Endothelial cell of umbilical vein (primary cell): ENCODE measurements around the gene TMEM135. TPM values are rescaled to one million over a fixed set of nuclear protein-coding genes. Genes with fewer than 3 reads are reported as not detected.

Experiments
- BruUV-seq: library from RNA; stranded (reverse); fragments of 400-500 nt; replicated peaks from 2 replicates; lab custom pipeline; 2021; lab: Mats Ljungman, UMichigan
- CTCF ChIA-PET: fragments of 300-600, 350-600 bp; sonication (Branson Sonifier 250); formaldehyde crosslinking; loops from one replicate; lab custom pipeline; 2021; ENCODE audit warnings: antibody characterized with exemption, inconsistent platforms; lab: Charles Lee
- POLR2A ChIA-PET: fragments of 300-600, 350-600 bp; sonication (Branson Sonifier 250); formaldehyde crosslinking; loops from one replicate; lab custom pipeline; 2021; ENCODE audit warnings: antibody characterized with exemption, inconsistent platforms; lab: Charles Lee
- DNase-seq: peaks from one replicate; pipeline ENCODE4 v3.0.0-alpha.2; 2011; ENCODE audit warnings: low read depth, low spot score
- FAIRE-seq: peaks from 2 replicates; lab custom pipeline; 2011; peaks lifted over from hg19 to GRCh38; lab: Jason Lieb, UNC
- H2AFZ ChIP-seq: 2 replicates; pipeline ENCODE4 v1.6.0; 2012; ENCODE audit warnings: low read depth, low read length, control low read depth, inconsistent platforms
- H3K27ac ChIP-seq: 2 replicates; pipeline ENCODE4 v1.5.1; 2011; ENCODE audit warnings: low read depth, mild to moderate bottlenecking, control low read depth, low read length, moderate library complexity; ENCODE audit not compliant: insufficient read depth
- H3K27me3 ChIP-seq, 2 experiments: 2 replicates each; pipeline versions ENCODE4 v1.6.0 to v1.6.1; 2011; ENCODE audit warnings: low read length in 2 of 2, mixed read lengths in 1 of 2; ENCODE audit not compliant: control insufficient read depth in 2 of 2, insufficient read depth in 2 of 2
- H3K36me3 ChIP-seq, 2 experiments: 2 replicates in 1 of 2; 3 replicates in 1 of 2; pipeline ENCODE4 v1.5.1; 2011; ENCODE audit warnings: low read length in 2 of 2, mild to moderate bottlenecking in 1 of 2, moderate library complexity in 1 of 2; ENCODE audit not compliant: control insufficient read depth in 2 of 2, insufficient read depth in 2 of 2; ENCODE audit errors: extremely low read depth in 1 of 2
- H3K4me1 ChIP-seq: 3 replicates; pipeline ENCODE4 v1.5.1; 2011; ENCODE audit warnings: mild to moderate bottlenecking, low read length; ENCODE audit not compliant: control insufficient read depth, insufficient read depth; ENCODE audit errors: extremely low read depth
- H3K4me2 ChIP-seq: 2 replicates; pipeline ENCODE4 v1.6.1; 2011; ENCODE audit warnings: low read length, control low read depth, mixed read lengths; ENCODE audit not compliant: insufficient read depth
- H3K4me3 ChIP-seq, 3 experiments: fragments of 200-600 bp in 1 of 3; sonication (generic), shearing (Covaris generic) in 1 of 3; replicated peaks in 1 of 3; 2 replicates each; pipeline ENCODE4 v1.5.1; 2011 to 2016; ENCODE audit warnings: control low read depth in 3 of 3, low read length in 3 of 3, mild to moderate bottlenecking in 2 of 3, inconsistent platforms in 1 of 3, low read depth in 1 of 3, moderate library complexity in 1 of 3; ENCODE audit not compliant: insufficient read depth in 1 of 3
- H3K79me2 ChIP-seq: 2 replicates; pipeline ENCODE4 v1.6.0; 2012; ENCODE audit warnings: low read length, inconsistent platforms; ENCODE audit not compliant: control insufficient read depth, insufficient read depth
- H3K9ac ChIP-seq: replicated peaks from 2 replicates; pipeline ENCODE3; 2011; ENCODE audit warnings: low read length, control low read depth; ENCODE audit not compliant: insufficient read depth; ENCODE audit errors: extremely low read depth
- H3K9me1 ChIP-seq: replicated peaks from 3 replicates; pipeline ENCODE4 v1.6.0; 2011; ENCODE audit warnings: mild to moderate bottlenecking, low read length; ENCODE audit not compliant: control insufficient read depth, insufficient read depth; ENCODE audit errors: extremely low read depth
- H3K9me3 ChIP-seq: replicated peaks from 2 replicates; pipeline ENCODE4 v1.5.1; 2012; ENCODE audit warnings: low read length, inconsistent platforms; ENCODE audit not compliant: control insufficient read depth, insufficient read depth
- H4K20me1 ChIP-seq: replicated peaks from 2 replicates; pipeline ENCODE3; 2011; ENCODE audit warnings: mild to moderate bottlenecking, low read length; ENCODE audit not compliant: control insufficient read depth, insufficient read depth; ENCODE audit errors: extremely low read depth
- CTCF ChIP-seq, 2 donors: IDR thresholded peaks; 1 replicate in 1 of 2; 2 replicates in 1 of 2; pipeline ENCODE4 v1.5.1; 2011; ENCODE audit warnings: low read length in 2 of 2, mild to moderate bottlenecking in 2 of 2, moderate library complexity in 2 of 2, control low read depth in 1 of 2, inconsistent platforms in 1 of 2, low read depth in 1 of 2; ENCODE audit not compliant: insufficient read depth in 1 of 2; ENCODE audit errors: extremely low read depth in 1 of 2
- EZH2 ChIP-seq: IDR thresholded peaks from 2 replicates; pipeline ENCODE4 v1.6.1; 2012; ENCODE audit warnings: borderline replicate concordance, low read depth, mild to moderate bottlenecking, moderate library complexity, low read length, inconsistent platforms; ENCODE audit not compliant: severe bottlenecking
- FOS ChIP-seq: IDR thresholded peaks from 2 replicates; pipeline ENCODE4 v1.6.1; 2011; ENCODE audit warnings: mild to moderate bottlenecking, low read length, moderate library complexity, borderline replicate concordance; ENCODE audit not compliant: insufficient read depth
- GATA2 ChIP-seq: IDR thresholded peaks from 2 replicates; pipeline ENCODE4 v1.7.0; 2011; ENCODE audit warnings: low read depth, mild to moderate bottlenecking, moderate library complexity, mixed read lengths, low read length; ENCODE audit not compliant: insufficient read length, insufficient read depth
- JUN ChIP-seq: IDR thresholded peaks from 2 replicates; pipeline ENCODE4 v1.6.1; 2011; ENCODE audit warnings: borderline replicate concordance, low read depth; ENCODE audit not compliant: insufficient read length, insufficient read depth
- MYC ChIP-seq: IDR thresholded peaks from one replicate; pipeline ENCODE4 v1.6.1; 2011; ENCODE audit warnings: mild to moderate bottlenecking, low read depth, low read length
- POLR2A ChIP-seq: IDR thresholded peaks from 2 replicates; pipeline ENCODE4 v1.6.1; 2012; ENCODE audit warnings: low read depth, mild to moderate bottlenecking, control low read depth, low read length
- POLR2AphosphoS5 ChIP-seq: IDR thresholded peaks from 2 replicates; pipeline ENCODE4 v1.6.1; 2012; ENCODE audit warnings: low read depth, mild to moderate bottlenecking, control low read depth, low read length, moderate library complexity; ENCODE audit not compliant: insufficient read depth
- dilution Hi-C: fragments of 300-500 bp; cut with MboI; formaldehyde crosslinking; loops from one replicate; pipeline ENCODE4 v1.15.0; 2019; ENCODE audit warnings: low sequenced_read_pairs; ENCODE audit not compliant: extremely low pct_ligation_motif_present
- intact Hi-C: fragments of 100-400 bp; cut with micrococcal nuclease; formaldehyde crosslinking; loops from one replicate; pipeline ENCODE4 v1.10.0; 2022
- polyA plus RNA-seq, 4 experiments: library from polyadenylated mRNA; depleted of rRNA in 3 of 4; stranded (reverse) in 3 of 4; unstranded in 1 of 4; fragments of >200 nt; gene quantifications; 2 replicates each; pipeline versions ENCODE4 v1.2.1 to v1.2.3, GENCODE V29; 2011 to 2012; ENCODE audit warnings: missing spikeins in 1 of 4
- total RNA-seq: library from RNA; stranded (reverse); gene quantifications from 2 replicates; pipeline ENCODE4 v1.2.3, GENCODE V29; 2021
- TF ChIP-seq, protein P1 (sequence below): IDR thresholded peaks from 2 replicates; pipeline ENCODE4 v1.6.1; 2011; ENCODE audit not compliant: insufficient read depth, insufficient read length

The TMEM135 gene
- total and polyA plus RNA-seq, 2 donors (not counting 3 experiments of a cell fraction or from before 2014, with no cell fraction given): 12.3 to 33.2 TPM

DNA sequence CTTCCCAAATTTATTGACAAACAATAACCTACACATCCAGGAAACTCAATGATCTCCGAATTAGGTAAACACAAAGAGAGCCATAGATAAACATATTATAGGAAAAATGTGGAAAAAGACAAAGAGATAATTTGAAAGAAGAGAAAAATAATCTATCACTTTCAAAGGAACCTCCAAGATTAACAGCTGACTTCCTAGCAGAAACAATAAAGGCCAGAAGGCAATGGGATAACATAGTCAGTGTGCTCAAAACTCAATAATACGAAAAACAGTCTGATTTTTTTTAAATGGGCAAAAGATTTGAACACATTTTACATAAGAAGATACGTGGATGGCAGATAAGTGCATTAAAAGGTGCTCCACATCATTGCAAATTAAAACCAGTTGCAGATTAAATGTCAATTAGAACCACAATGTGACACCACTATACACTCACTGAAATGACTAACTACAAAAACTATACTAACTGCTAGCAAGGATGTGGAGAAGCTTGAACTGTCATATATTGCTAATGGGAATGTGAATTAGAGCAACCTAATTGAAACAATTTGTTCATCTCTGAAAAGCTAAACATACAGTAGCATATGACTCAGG lies 300.4 kb downstream of the TMEM135 start:
- H3K4me1 ChIP-seq: no peaks in the 10 kb centered on the region
- FAIRE-seq: no peak
- DNase-seq: no peak
- no peak overlapping the region for H3K4me2 ChIP-seq
- H3K4me3 ChIP-seq: no peak overlapping the region
- H3K27me3 ChIP-seq: no peaks in the 10 kb centered on the region
- intact Hi-C loops (no loop called here), dilution Hi-C loops (no loop called here)
- H4K20me1 ChIP-seq: no peaks in the 10 kb centered on the region
- no peaks in the 10 kb centered on the region for H3K79me2 ChIP-seq
- H3K27ac ChIP-seq: no peak overlapping the region
- no peak overlapping the region for H2AFZ ChIP-seq
- ChIA-PET CTCF (interaction anchor here (1.1 kb wide), 1 partner anchor 83 kb away, joined by 4 read pairs; no protein-coding TSS in a partner anchor), POLR2A (no interaction called here)
- no peaks in the 10 kb centered on the region for H3K9me3 ChIP-seq
- H3K36me3 ChIP-seq: no peaks in the 10 kb centered on the region
- TF ChIP-seq, protein P1, sequence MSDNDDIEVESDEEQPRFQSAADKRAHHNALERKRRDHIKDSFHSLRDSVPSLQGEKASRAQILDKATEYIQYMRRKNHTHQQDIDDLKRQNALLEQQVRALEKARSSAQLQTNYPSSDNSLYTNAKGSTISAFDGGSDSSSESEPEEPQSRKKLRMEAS: no peak
- TF ChIP-seq MYC (no peak), JUN (no peak), GATA2 (no peak), POLR2AphosphoS5 (no peak), POLR2A (no peak), EZH2 (no peak), CTCF (IDR thresholded peaks at IDR 0.05; ENCODE audit: extremely low read depth in 1 of 2, insufficient read depth in 1 of 2, low read depth in 1 of 2, low read length in 2 of 2) (no peak), FOS (no peak)
- H3K9me1 ChIP-seq: no peaks in the 10 kb centered on the region
- no peak overlapping the region for H3K9ac ChIP-seq
- BruUV-seq: no TSS peak
